SK-N-MC (cell line): ENCODE measurements around the gene CDHR5.

Experiments
- DNase-seq: peaks from one replicate; pipeline ENCODE4 v3.0.0-alpha.2; 2011; ENCODE audit warnings: low read depth, low spot score
- H3K27ac ChIP-seq: fragments of 200-600 bp; sonication (generic); 2 replicates; pipeline ENCODE4 v1.5.1; 2016; ENCODE audit warnings: mixed run types
- H3K36me3 ChIP-seq: fragments of 200-600 bp; sonication (generic); 2 replicates; pipeline ENCODE4 v1.6.1; 2017; ENCODE audit warnings: antibody characterized with exemption, low read length, mixed read lengths; ENCODE audit not compliant: insufficient read depth
- H3K4me3 ChIP-seq: fragments of 200-600 bp; sonication (generic); 2 replicates; pipeline ENCODE4 v1.5.1; 2016
- H3K9ac ChIP-seq: fragments of 200-600 bp; sonication (generic); 2 replicates; pipeline ENCODE4 v1.8.0; 2017; ENCODE audit warnings: mixed run types, mixed read lengths; ENCODE audit not compliant: insufficient read length
- H3K9me3 ChIP-seq: fragments of 200-600 bp; sonication (generic); 2 replicates; pipeline ENCODE4 v1.6.1; 2017; ENCODE audit warnings: low read depth, mild to moderate bottlenecking, antibody characterized with exemption, low read length, moderate library complexity, mixed read lengths
- EZH2 ChIP-seq: fragments of 200-600 bp; sonication (generic); IDR thresholded peaks from one replicate; pipeline ENCODE4 v1.6.1; 2017; ENCODE audit warnings: antibody characterized with exemption
- FOXP2 ChIP-seq: optimal IDR thresholded peaks from 2 replicates; pipeline ENCODE3; 2011; ENCODE audit warnings: mild to moderate bottlenecking, moderate library complexity; ENCODE audit not compliant: insufficient read depth; ENCODE audit errors: extremely low read length, control extremely low read depth
- POLR2AphosphoS5 ChIP-seq: IDR thresholded peaks from 2 replicates; pipeline ENCODE4 v1.6.1; 2012; ENCODE audit warnings: mild to moderate bottlenecking, low read depth, low read length, borderline replicate concordance

The CDHR5 gene

DNA sequence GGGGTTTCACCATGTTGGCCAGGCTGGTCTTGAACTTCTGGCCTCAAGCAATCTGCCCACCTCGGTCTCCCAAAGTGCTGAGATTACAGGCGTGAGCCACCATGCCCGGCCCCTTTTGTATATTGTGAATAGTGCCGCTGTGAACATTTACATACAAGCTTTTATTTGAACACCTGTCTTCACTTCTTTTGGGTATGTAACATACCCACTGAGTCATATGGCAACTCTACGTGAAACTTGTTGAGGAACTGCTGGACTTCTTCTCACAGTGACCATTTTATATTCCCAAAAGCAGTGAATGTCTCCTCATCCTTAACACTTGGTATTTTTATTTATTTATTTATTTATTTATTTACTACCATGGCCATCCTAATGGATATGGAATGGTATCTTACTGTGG lies 6.1 kb upstream of the CDHR5 start:
- Histone ChIP-seq H3K36me3 (no peaks in the 10 kb centered on the region), H3K9me3 (no peaks in the 10 kb centered on the region), H3K27ac (no peak overlapping the region), H3K9ac (no peak overlapping the region), H3K4me3 (no peak overlapping the region)
- TF ChIP-seq POLR2AphosphoS5 = no peak
- no peak for TF ChIP-seq EZH2
- TF ChIP-seq FOXP2 = no peak
- no peak for DNase-seq

DNA sequence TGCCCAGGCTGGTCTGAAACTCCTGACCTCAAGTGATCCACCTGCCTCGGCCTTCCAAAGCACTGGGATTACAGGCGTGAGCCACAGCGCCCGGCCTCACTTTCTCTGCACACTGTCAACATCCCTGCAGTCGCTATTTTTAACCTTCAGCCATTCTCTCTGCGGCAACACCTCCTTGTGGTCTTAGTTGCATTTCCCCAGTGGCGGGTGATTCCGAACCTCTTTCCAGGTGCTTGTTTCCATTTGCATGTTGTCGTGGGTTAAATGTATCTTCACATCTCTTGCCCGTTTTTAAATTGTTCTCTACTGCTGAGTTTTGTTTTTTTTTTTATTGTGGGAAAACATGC lies 4.5 kb upstream of the CDHR5 start:
- Histone ChIP-seq H3K27ac (peak overlapping the region; percentile 68; the same call in 1 of the 2 replicates), H3K9ac (no peak overlapping the region), H3K36me3 (no peaks in the 10 kb centered on the region), H3K9me3 (no peaks in the 10 kb centered on the region), H3K4me3 (no peak overlapping the region)
- no peak for DNase-seq
- TF ChIP-seq FOXP2 (no peak), POLR2AphosphoS5 (no peak), EZH2 (no peak)

DNA sequence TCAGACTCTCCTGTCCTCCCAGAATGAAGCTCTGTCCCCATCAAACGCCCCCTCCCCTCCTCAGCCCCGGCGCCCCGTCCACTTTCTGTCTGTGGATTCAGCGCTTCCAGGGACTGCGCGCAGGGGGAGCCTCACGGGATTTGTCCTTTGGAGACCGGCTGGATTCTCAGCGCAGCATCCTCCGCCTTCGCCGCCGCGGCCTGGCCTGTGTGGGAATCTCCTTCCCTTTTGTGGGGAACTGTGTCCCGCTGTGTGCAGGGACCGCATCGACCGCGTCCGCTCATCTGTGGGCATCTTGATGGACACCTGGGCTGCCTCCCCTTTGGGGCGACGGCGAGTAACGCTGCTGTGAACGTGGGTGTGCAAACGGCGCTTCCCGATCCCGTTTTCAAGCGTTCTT lies 3.3 kb upstream of the CDHR5 start:
- no peak for TF ChIP-seq EZH2
- no peak for TF ChIP-seq FOXP2
- TF ChIP-seq POLR2AphosphoS5 = no peak
- Histone ChIP-seq H3K9ac (no peak overlapping the region), H3K9me3 (no peaks in the 10 kb centered on the region), H3K4me3 (no peak overlapping the region), H3K27ac (peak overlapping the region; percentile 68; the same call in 1 of the 2 replicates), H3K36me3 (no peaks in the 10 kb centered on the region)
- no peak for DNase-seq

DNA sequence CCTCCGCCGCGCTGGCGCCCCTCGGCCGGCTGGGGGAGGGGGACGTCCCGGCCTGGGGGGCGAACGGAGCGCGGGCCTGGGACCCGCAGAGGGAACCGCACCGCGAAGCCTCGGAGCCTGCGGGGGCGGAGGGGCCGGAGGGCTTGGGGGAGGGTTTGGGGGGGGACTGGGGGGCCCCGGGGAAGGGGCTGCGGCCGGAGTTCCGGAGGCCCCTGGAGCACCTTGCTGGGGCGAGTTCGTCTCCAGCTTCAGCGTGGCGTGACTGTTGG lies 2.5 kb upstream of the CDHR5 start:
- H3K9ac ChIP-seq = no peak overlapping the region
- no peaks in the 10 kb centered on the region for H3K9me3 ChIP-seq
- TF ChIP-seq FOXP2 = no peak
- no peak for TF ChIP-seq POLR2AphosphoS5
- no peak for TF ChIP-seq EZH2
- H3K36me3 ChIP-seq = no peaks in the 10 kb centered on the region
- DNase-seq = no peak
- H3K4me3 ChIP-seq = no peak overlapping the region
- no peak overlapping the region for H3K27ac ChIP-seq

DNA sequence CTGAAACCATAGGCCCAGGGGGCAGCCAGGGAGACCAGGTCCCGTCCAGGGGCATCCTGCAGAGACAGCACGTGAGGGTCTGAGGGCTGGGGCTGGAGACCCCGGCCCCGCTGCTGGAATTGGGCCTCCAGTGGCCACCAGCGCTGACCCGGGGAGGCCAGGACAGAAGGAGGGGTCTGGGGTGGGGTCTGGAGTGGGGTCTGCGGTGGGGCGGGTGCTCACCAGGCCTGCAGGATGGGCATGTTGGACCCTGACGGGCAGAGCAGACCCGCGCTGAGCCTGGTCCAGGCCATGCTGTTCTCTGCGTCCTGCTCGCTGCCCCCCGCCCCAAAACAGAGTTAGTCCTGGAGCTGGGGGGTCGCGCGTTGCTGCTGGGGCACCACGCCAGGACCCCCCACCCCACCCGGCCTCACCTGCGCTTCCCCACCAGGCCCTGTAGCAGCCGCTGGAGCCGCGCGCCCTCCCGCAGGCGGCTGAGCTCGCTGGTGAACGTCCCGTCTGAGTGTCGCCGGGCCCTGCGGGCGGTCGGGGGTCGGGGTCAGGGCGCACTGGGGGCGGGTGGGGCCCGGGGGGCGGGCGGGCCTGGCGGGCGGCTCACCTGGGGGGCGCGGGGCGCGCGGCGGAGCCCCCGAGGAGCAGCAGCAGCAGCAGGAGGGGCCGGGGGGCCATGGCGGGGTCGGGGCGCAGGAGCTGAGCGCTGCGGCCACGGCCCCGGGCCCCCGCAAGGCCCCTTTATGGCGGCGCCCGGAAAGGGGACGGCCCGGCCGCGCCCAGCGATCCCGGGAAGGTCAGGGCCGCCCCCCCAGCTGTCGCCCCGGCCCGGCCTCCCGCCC lies 1.9 kb upstream of the CDHR5 start, which contains the start of gene SCT:
Gene SCT, minus strand, starts transcription at position 707 of the 833 bp plus-strand sequence. Its CDS starts 38 bp downstream, at position 669.
- no peak within 1 kb of the TSS for H3K27ac ChIP-seq
- H3K9ac ChIP-seq = no peak within 1 kb of the TSS

DNA sequence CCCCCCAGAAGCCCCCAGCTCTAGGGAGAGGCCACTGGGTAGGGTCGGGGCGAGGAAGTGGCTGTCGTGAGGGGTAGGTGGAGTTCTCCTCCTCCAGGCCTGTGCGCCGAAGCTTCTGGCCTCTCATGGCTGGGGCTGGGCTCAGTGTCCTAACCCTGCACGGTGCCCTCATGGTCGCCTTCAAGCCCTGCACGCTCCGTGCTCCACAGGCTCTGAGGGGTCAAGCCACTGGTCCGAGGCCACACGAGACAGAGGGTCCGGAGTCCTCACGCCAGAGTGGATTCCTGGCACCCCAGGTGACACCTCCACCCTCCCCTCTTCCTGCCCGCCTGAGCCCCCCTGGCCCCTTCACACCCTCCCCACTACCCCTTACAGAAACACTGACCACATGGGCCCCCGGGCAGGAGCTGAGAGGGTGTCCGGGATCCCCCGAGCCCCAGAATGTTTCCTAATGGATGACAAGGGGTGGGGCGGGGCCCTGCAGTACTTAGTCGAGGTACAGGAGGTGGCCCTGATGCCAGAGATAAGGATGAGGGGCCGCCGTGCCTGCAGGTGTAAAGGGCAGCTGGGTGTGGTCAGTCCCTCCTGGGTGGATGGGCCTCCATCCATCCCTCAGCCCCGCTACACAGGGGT lies 997 bp upstream of the CDHR5 start:
- H3K9ac ChIP-seq = no peak overlapping the region

More for the DNA sequence above, 1.9 kb upstream of the CDHR5 start, which contains the start of gene SCT:
- Histone ChIP-seq H3K9me3 (no peaks in the 10 kb centered on the region), H3K36me3 (no peaks in the 10 kb centered on the region), H3K4me3 (no peak within 1 kb of the TSS)
- TF ChIP-seq POLR2AphosphoS5 = peak; percentile 17; the same call in 1 of the 2 replicates
- TF ChIP-seq FOXP2 = no peak
- no peak for DNase-seq

DNA sequence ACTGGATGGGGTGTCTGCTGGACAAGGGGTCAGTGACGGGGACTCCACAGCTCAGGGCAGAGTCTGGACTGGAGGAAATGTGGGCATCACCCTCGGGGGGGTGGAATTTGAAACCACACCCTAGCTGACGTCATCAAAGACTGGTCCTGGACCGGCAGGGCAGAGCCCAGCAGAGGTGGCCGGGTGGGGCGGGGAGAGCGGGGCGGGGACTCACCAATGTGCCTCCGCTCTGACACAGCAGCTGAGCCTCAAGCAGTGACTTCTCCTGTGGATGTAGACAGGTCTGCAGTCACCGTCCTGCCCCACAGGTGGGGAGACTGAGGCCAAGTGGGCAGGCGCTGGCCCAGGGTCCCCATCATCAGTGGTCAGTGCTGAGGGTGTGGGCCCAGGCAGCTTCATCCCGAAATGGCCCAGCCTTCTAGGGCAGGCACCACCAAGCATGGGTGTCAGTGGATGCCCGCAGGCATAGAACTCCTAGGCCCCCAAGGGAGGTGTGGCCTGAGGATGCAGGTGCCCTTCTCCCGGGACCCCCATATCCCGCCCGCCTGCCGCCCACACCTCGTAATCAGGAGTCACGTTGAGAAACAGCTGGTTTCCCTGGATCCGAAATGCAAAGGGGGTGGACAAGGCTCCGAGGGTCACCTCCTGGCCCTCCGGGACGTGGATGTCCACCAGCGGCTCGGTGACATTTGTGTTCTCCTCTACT lies 603 bp downstream of the CDHR5 start:
- Histone ChIP-seq H3K4me3 (no peak overlapping the region), H3K9ac (no peak overlapping the region), H3K27ac (no peak overlapping the region), H3K9me3 (no peaks in the 10 kb centered on the region), H3K36me3 (no peaks in the 10 kb centered on the region)
- DNase-seq = no peak
- TF ChIP-seq EZH2 (no peak), FOXP2 (no peak), POLR2AphosphoS5 (no peak)

More for the DNA sequence above, 997 bp upstream of the CDHR5 start:
- DNase-seq = no peak
- Histone ChIP-seq H3K4me3 (no peak overlapping the region), H3K36me3 (no peaks in the 10 kb centered on the region), H3K27ac (no peak overlapping the region), H3K9me3 (no peaks in the 10 kb centered on the region)
- TF ChIP-seq EZH2 (no peak), FOXP2 (no peak), POLR2AphosphoS5 (no peak)

DNA sequence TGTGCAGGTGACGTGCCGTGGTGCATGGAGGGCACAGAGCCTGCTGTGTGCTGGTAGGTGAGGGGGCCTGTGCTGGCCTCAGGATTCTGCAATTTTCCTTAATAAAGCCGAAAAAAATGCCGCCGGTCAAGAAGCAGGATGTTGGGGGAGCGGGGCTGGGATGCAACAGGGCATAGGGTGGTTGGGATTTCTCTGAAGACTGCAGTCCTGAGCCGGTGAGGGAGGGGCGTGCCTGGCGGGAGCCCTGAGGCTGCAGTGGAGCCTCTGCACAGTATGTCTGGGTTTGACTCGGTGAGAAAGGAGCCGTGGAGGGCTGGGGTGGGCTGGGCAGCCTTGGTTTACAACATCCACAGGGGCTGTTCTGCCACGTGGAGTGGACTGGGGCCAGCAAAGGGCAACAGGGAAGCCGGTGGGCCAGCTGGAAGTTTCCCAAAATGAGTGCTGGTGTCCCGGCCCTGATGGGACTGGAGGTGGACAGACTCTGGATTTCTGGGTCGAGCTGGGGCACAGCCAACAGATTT lies 1.3 kb downstream of the CDHR5 start:
- Histone ChIP-seq H3K9ac (no peak overlapping the region), H3K9me3 (no peaks in the 10 kb centered on the region), H3K27ac (no peak overlapping the region), H3K4me3 (no peak overlapping the region), H3K36me3 (no peaks in the 10 kb centered on the region)
- no peak for TF ChIP-seq EZH2
- no peak for TF ChIP-seq POLR2AphosphoS5
- TF ChIP-seq FOXP2 = no peak
- no peak for DNase-seq
